Measurements from ENCODE around the gene B4GALT4.

B4GALT4 gene

GRCh38 chr3:119219069-119219468 is 21.6 kb downstream of the B4GALT4 start:
- no peak for TF ChIP-seq SIN3A (IDR thresholded peaks at IDR 0.05; ENCODE audit: borderline replicate concordance, insufficient read depth, low read length)
- TF ChIP-seq POLR2AphosphoS5 (IDR thresholded peaks at IDR 0.05; ENCODE audit: low read depth, low read length) = no peak
- no peak for TF ChIP-seq TAF1 (IDR thresholded peaks at IDR 0.05; ENCODE audit: borderline replicate concordance, insufficient read depth, low read length)
- TF ChIP-seq REST (IDR thresholded peaks at IDR 0.05; ENCODE audit: insufficient read depth in 1 of 2, low read depth in 2 of 2, low read length in 2 of 2) = no peak
- TF ChIP-seq FOXP2 (optimal IDR thresholded peaks at IDR 0.05; ENCODE audit: borderline replicate concordance, extremely low read depth, extremely low read length, insufficient read depth) = no peak

- TF ChIP-seq REST (IDR thresholded peaks at IDR 0.05; ENCODE audit: insufficient read depth in 1 of 2, low read depth in 2 of 2, low read length in 2 of 2) (no peak), FOXP2 (optimal IDR thresholded peaks at IDR 0.05; ENCODE audit: borderline replicate concordance, extremely low read depth, extremely low read length, insufficient read depth) (no peak), SIN3A (IDR thresholded peaks at IDR 0.05; ENCODE audit: borderline replicate concordance, insufficient read depth, low read length) (no peak), TAF1 (IDR thresholded peaks at IDR 0.05; ENCODE audit: borderline replicate concordance, insufficient read depth, low read length) (no peak), POLR2AphosphoS5 (IDR thresholded peaks at IDR 0.05; ENCODE audit: low read depth, low read length) (no peak)
These were observed 28.9 kb downstream of the B4GALT4 start for GRCh38 chr3:119211803-119212202.

GRCh38 chr3:119211193-119211592 is 29.5 kb downstream of the B4GALT4 start:
- TF ChIP-seq POLR2AphosphoS5 (IDR thresholded peaks at IDR 0.05; ENCODE audit: low read depth, low read length) (no peak), SIN3A (IDR thresholded peaks at IDR 0.05; ENCODE audit: borderline replicate concordance, insufficient read depth, low read length) (no peak), FOXP2 (optimal IDR thresholded peaks at IDR 0.05; ENCODE audit: borderline replicate concordance, extremely low read depth, extremely low read length, insufficient read depth) (no peak), TAF1 (IDR thresholded peaks at IDR 0.05; ENCODE audit: borderline replicate concordance, insufficient read depth, low read length) (no peak), REST (IDR thresholded peaks at IDR 0.05; ENCODE audit: insufficient read depth in 1 of 2, low read depth in 2 of 2, low read length in 2 of 2) (no peak)

- TF ChIP-seq SIN3A (IDR thresholded peaks at IDR 0.05; ENCODE audit: borderline replicate concordance, insufficient read depth, low read length) = no peak
- TF ChIP-seq TAF1 (IDR thresholded peaks at IDR 0.05; ENCODE audit: borderline replicate concordance, insufficient read depth, low read length) = no peak
These were observed 33.2 kb downstream of the B4GALT4 start for GRCh38 chr3:119207512-119207875.

- TF ChIP-seq POLR2AphosphoS5 (IDR thresholded peaks at IDR 0.05; ENCODE audit: low read depth, low read length) (no peak), REST (IDR thresholded peaks at IDR 0.05; ENCODE audit: insufficient read depth in 1 of 2, low read depth in 2 of 2, low read length in 2 of 2) (no peak), SIN3A (IDR thresholded peaks at IDR 0.05; ENCODE audit: borderline replicate concordance, insufficient read depth, low read length) (no peak), TAF1 (IDR thresholded peaks at IDR 0.05; ENCODE audit: borderline replicate concordance, insufficient read depth, low read length) (no peak), FOXP2 (optimal IDR thresholded peaks at IDR 0.05; ENCODE audit: borderline replicate concordance, extremely low read depth, extremely low read length, insufficient read depth) (no peak)
These were observed 33.8 kb downstream of the B4GALT4 start for GRCh38 chr3:119206611-119207511.

Measured in PFSK-1 (cell line).